Measurements from ENCODE around the gene SKAP1.
"Not testable (repeated sequence)": the region's sequence is repeated elsewhere in the genome, so short reads cannot be mapped to it uniquely, and the experiment has no call there.

The SKAP1 gene

DNA sequence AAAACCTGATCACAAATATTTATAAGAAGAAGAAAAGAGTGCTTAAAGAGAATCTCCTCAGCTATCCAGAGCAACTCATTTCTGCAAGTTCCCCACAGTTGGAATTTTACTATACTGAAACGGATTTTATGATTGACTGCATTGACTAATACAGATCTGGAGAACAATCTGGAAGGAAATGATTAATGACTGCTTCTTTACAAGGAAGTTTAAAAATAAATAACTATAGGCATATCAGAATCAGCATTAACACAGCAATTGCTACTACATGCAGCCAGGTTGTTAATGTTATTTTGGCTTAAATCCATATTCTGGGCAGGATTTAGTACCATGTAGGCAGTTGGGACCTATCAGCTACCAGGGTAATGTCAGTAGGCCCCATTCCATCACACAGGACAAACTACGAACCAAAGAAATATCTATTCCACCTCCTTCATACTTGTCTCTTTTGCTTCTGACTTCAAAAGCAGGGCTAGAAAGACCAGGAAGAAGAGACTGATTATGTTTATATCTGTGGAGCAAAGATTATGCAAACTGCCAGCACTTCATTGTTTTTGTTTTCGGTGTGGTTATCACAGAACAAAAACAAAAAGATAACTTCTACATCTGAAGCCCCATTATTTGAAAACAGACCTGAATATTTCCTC lies 3.9 kb downstream of the SKAP1 start:
- TF ChIP-seq EZH2phosphoT487 (IDR thresholded peaks at IDR 0.05; ENCODE audit: low read length) (no peak), EZH2 (optimal IDR thresholded peaks at IDR 0.05; ENCODE audit: low read depth, low read length) (no peak)
- TF ChIP-seq, protein P1, sequence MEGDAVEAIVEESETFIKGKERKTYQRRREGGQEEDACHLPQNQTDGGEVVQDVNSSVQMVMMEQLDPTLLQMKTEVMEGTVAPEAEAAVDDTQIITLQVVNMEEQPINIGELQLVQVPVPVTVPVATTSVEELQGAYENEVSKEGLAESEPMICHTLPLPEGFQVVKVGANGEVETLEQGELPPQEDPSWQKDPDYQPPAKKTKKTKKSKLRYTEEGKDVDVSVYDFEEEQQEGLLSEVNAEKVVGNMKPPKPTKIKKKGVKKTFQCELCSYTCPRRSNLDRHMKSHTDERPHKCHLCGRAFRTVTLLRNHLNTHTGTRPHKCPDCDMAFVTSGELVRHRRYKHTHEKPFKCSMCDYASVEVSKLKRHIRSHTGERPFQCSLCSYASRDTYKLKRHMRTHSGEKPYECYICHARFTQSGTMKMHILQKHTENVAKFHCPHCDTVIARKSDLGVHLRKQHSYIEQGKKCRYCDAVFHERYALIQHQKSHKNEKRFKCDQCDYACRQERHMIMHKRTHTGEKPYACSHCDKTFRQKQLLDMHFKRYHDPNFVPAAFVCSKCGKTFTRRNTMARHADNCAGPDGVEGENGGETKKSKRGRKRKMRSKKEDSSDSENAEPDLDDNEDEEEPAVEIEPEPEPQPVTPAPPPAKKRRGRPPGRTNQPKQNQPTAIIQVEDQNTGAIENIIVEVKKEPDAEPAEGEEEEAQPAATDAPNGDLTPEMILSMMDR (IDR thresholded peaks at IDR 0.05; ENCODE audit: low read length): no peak
- no peak for DNase-seq
- H3K36me3 ChIP-seq (replicated peaks; ENCODE audit: insufficient read depth, low read length): no peaks in the 10 kb centered on the region
- no peaks in the 10 kb centered on the region for H3K9me3 ChIP-seq (replicated peaks; ENCODE audit: insufficient read depth, low read length)
- H3K27me3 ChIP-seq (replicated peaks; ENCODE audit: insufficient read depth, low read length): no peaks in the 10 kb centered on the region
- peaks cover 10% of the 10 kb centered on the region for H3F3A ChIP-seq (ENCODE audit: insufficient read depth, low read length)
- H3K4me1 ChIP-seq (ENCODE audit: low read length): peaks cover 40% of the 10 kb centered on the region
- peaks cover 34% of the 10 kb centered on the region for H3K79me2 ChIP-seq (ENCODE audit: low read length)
- H3K9ac ChIP-seq (ENCODE audit: low read length): no peak overlapping the region
- H3K27ac ChIP-seq (ENCODE audit: low read length): no peak overlapping the region
- no peaks in the 10 kb centered on the region for H4K20me1 ChIP-seq (ENCODE audit: insufficient read depth, low read length)
- H3K4me3 ChIP-seq (ENCODE audit: low read length): no peak overlapping the region
- no peaks in the 10 kb centered on the region for H3K9me2 ChIP-seq (replicated peaks; ENCODE audit: insufficient read depth, low read length)
- no peak overlapping the region for H2AFZ ChIP-seq (ENCODE audit: low read length)
- H3K4me2 ChIP-seq (ENCODE audit: low read depth, low read length): peak overlapping the region; percentile 27; the same call in 1 of the 2 replicates

DNA sequence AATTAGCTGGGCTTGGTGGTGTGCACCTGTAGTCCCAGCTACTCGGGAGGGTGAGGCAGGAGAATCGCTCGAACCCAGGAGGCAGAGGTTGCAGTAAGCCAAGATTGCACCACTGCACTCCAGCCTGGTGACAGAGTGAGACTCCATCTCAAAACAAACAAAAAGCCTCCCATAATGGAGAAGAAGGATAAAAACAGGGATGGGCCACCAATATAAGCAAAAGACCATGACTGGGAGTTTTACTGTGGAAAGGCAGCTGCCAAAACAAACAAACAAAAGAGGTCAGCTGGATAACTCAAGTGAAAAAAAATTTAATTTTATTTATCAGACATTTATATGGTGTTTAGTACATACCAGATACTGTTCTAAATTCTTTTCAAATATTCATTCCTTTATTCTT lies 8.0 kb downstream of the SKAP1 start:
- DNase-seq; H3K27ac ChIP-seq (ENCODE audit: low read length); H3F3A ChIP-seq (ENCODE audit: insufficient read depth, low read length); H3K9me3 ChIP-seq (replicated peaks; ENCODE audit: insufficient read depth, low read length); H3K4me2 ChIP-seq (ENCODE audit: low read depth, low read length); H3K36me3 ChIP-seq (replicated peaks; ENCODE audit: insufficient read depth, low read length); H3K27me3 ChIP-seq (replicated peaks; ENCODE audit: insufficient read depth, low read length); H2AFZ ChIP-seq (ENCODE audit: low read length); H3K9me2 ChIP-seq (replicated peaks; ENCODE audit: insufficient read depth, low read length); H3K4me3 ChIP-seq (ENCODE audit: low read length); H3K4me1 ChIP-seq (ENCODE audit: low read length); H4K20me1 ChIP-seq (ENCODE audit: insufficient read depth, low read length); H3K9ac ChIP-seq (ENCODE audit: low read length): not testable (repeated sequence)
- peaks cover 16% of the 10 kb centered on the region for H3K79me2 ChIP-seq (ENCODE audit: low read length)

DNA sequence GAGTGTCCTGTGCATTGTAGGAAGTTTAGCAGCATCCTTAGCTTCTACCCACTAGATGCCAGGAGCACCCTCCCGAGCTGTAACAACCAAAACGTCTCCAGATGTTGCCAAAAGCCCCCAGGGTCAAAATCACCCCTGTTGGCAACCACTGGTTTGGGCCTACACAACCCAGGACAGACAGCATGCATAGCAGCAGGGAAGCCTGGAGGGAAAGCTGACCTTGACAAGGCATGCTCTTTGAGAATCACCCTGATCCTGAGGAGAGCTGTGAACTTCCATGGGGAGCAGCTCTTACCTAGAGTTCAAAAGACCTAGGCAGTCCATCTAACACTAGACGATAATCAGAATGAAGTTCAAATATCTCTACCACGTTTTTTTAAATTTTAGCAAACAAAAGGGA lies 9.2 kb downstream of the SKAP1 start:
- H3F3A ChIP-seq (ENCODE audit: insufficient read depth, low read length): no peaks in the 10 kb centered on the region
- H3K9me3 ChIP-seq (replicated peaks; ENCODE audit: insufficient read depth, low read length): no peaks in the 10 kb centered on the region
- H3K4me2 ChIP-seq (ENCODE audit: low read depth, low read length): no peak overlapping the region
- no peaks in the 10 kb centered on the region for H3K4me1 ChIP-seq (ENCODE audit: low read length)
- H3K27me3 ChIP-seq (replicated peaks; ENCODE audit: insufficient read depth, low read length): no peaks in the 10 kb centered on the region
- no peak overlapping the region for H3K4me3 ChIP-seq (ENCODE audit: low read length)
- H3K27ac ChIP-seq (ENCODE audit: low read length): no peak overlapping the region
- no peak overlapping the region for H3K9ac ChIP-seq (ENCODE audit: low read length)
- H3K79me2 ChIP-seq (ENCODE audit: low read length): peaks cover 13% of the 10 kb centered on the region; the same call in 1 of the 2 replicates
- H3K36me3 ChIP-seq (replicated peaks; ENCODE audit: insufficient read depth, low read length): no peaks in the 10 kb centered on the region
- H3K9me2 ChIP-seq (replicated peaks; ENCODE audit: insufficient read depth, low read length): no peaks in the 10 kb centered on the region
- no peaks in the 10 kb centered on the region for H4K20me1 ChIP-seq (ENCODE audit: insufficient read depth, low read length)
- TF ChIP-seq EZH2 (optimal IDR thresholded peaks at IDR 0.05; ENCODE audit: low read depth, low read length): no peak
- TF ChIP-seq, protein P1 (IDR thresholded peaks at IDR 0.05; ENCODE audit: low read length): no peak
- TF ChIP-seq EZH2phosphoT487 (IDR thresholded peaks at IDR 0.05; ENCODE audit: low read length): no peak
- DNase-seq: no peak
- H2AFZ ChIP-seq (ENCODE audit: low read length): no peak overlapping the region

DNA sequence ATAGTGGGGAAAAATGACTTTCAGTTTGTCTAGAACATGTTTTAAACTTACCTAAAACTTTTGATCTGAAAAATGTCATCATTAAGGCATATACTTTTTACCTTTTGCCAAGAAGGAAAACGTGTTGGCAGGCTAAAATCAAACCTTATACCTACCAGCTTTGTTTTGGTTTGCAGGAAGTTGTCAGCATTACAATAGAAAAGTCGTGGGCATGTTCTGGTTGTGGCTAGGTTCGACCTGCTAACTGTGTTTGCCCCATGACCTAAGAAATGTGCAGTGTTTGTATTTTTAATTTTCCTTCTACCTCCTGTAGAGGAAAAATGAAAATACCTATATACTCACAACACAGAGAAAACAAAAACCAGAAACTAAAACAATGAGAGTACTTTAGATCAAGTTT lies 13.0 kb downstream of the SKAP1 start:
- peak overlapping the region; percentile 12; the same call in 1 of the 2 replicates for H3K4me3 ChIP-seq (ENCODE audit: low read length)
- no peaks in the 10 kb centered on the region for H3K27me3 ChIP-seq (replicated peaks; ENCODE audit: insufficient read depth, low read length)
- H2AFZ ChIP-seq (ENCODE audit: low read length): no peak overlapping the region

More for the DNA sequence above, 13.0 kb downstream of the SKAP1 start:
- H3K4me2 ChIP-seq (ENCODE audit: low read depth, low read length): peak overlapping the region; percentile 45
- peak overlapping the region; percentile 28; the same call in 1 of the 2 replicates for H3K27ac ChIP-seq (ENCODE audit: low read length)
- no peaks in the 10 kb centered on the region for H3K4me1 ChIP-seq (ENCODE audit: low read length)
- peak overlapping the region; percentile 17; the same call in 1 of the 2 replicates for H3K9ac ChIP-seq (ENCODE audit: low read length)
- no peaks in the 10 kb centered on the region for H3K9me2 ChIP-seq (replicated peaks; ENCODE audit: insufficient read depth, low read length)
- no peaks in the 10 kb centered on the region for H4K20me1 ChIP-seq (ENCODE audit: insufficient read depth, low read length)
- no peaks in the 10 kb centered on the region for H3K9me3 ChIP-seq (replicated peaks; ENCODE audit: insufficient read depth, low read length)
- H3K36me3 ChIP-seq (replicated peaks; ENCODE audit: insufficient read depth, low read length): no peaks in the 10 kb centered on the region
- no peak for TF ChIP-seq EZH2 (optimal IDR thresholded peaks at IDR 0.05; ENCODE audit: low read depth, low read length)
- TF ChIP-seq, protein P1 (IDR thresholded peaks at IDR 0.05; ENCODE audit: low read length): no peak
- no peak for TF ChIP-seq EZH2phosphoT487 (IDR thresholded peaks at IDR 0.05; ENCODE audit: low read length)
- peak; percentile 38 for DNase-seq
- no peaks in the 10 kb centered on the region for H3F3A ChIP-seq (ENCODE audit: insufficient read depth, low read length)
- peaks cover 10% of the 10 kb centered on the region; the same call in 1 of the 2 replicates for H3K79me2 ChIP-seq (ENCODE audit: low read length)
